HEK293 (cell line): ENCODE data around the gene RFXAP.
A peak's percentile ranks its signal among the peaks of the same experiment; 100 is the strongest.

ENCODE experiments used
- CTCF ChIA-PET: fragments of 350-600 bp; formaldehyde crosslinking; extraction: SDS; loops from one replicate; lab custom pipeline; 2021; ENCODE audit warnings: antibody characterized with exemption; lab: Yijun Ruan, JAX
- POLR2A ChIA-PET: fragments of 300-600 bp; formaldehyde crosslinking; extraction: SDS; loops from one replicate; lab custom pipeline; 2020; ENCODE audit warnings: antibody characterized with exemption, inconsistent platforms; lab: Yijun Ruan, JAX
- H3K27ac ChIP-seq: fragments of 200-500 bp; sonication (Bioruptor generic); 2 replicates; pipeline ENCODE4 v1.5.1; 2014; ENCODE audit warnings: low read depth, low read length, control low read depth, inconsistent platforms; ENCODE audit errors: extremely low read depth
- H3K36me3 ChIP-seq, 2 experiments: fragments of 200-500 bp in 1 of 2; sonication (Bioruptor generic) in 1 of 2; 1 replicate in 1 of 2; 2 replicates in 1 of 2; pipeline ENCODE4 v1.5.1; 2014 to 2017; ENCODE audit warnings: inconsistent platforms in 2 of 2, low read length in 2 of 2; ENCODE audit not compliant: control insufficient read depth in 2 of 2, insufficient read depth in 1 of 2
- H3K4me1 ChIP-seq: fragments of 200-500 bp; sonication (Bioruptor generic); 2 replicates; pipeline ENCODE4 v1.5.1; 2014; ENCODE audit warnings: mild to moderate bottlenecking, low read length, inconsistent platforms; ENCODE audit not compliant: control insufficient read depth, insufficient read depth
- H3K4me3 ChIP-seq: 2 replicates; pipeline ENCODE4 v1.5.1; 2011; ENCODE audit warnings: low read depth, mild to moderate bottlenecking, control low read depth, low read length, moderate library complexity
- H3K9me3 ChIP-seq: fragments of 200-500 bp; sonication (Bioruptor generic); 2 replicates; pipeline ENCODE4 v1.5.1; 2014; ENCODE audit warnings: low read depth, low read length, inconsistent platforms; ENCODE audit not compliant: control insufficient read depth, insufficient read depth
- ATF2 ChIP-seq: fragments of 450-650 bp; formaldehyde crosslinking; IDR thresholded peaks from 2 replicates; pipeline ENCODE4 v1.5.1; 2016; ENCODE audit warnings: missing biosample characterization, missing genetic modification characterization, low read depth
- EGR2 ChIP-seq: fragments of 450-650 bp; formaldehyde crosslinking; IDR thresholded peaks from 2 replicates; pipeline ENCODE4 v1.5.1; 2016; ENCODE audit warnings: low read depth, missing biosample characterization, missing genetic modification characterization
- ELK4 ChIP-seq: IDR thresholded peaks from 2 replicates; pipeline ENCODE4 v1.6.1; 2011; ENCODE audit warnings: mild to moderate bottlenecking, low read depth, low read length, borderline replicate concordance
- GLI4 ChIP-seq: fragments of 450-650 bp; formaldehyde crosslinking; IDR thresholded peaks from 2 replicates; pipeline ENCODE4 v1.5.1; 2016; ENCODE audit warnings: missing biosample characterization, missing genetic modification characterization
- HOXC10 ChIP-seq: sonication (generic); formaldehyde crosslinking; IDR thresholded peaks from 2 replicates; pipeline ENCODE4 v1.8.1; 2023; ENCODE audit warnings: mild to moderate bottlenecking, missing genetic modification reagents
- KLF1 ChIP-seq: fragments of 450-650 bp; formaldehyde crosslinking; IDR thresholded peaks from 2 replicates; pipeline ENCODE4 v1.5.1; 2016; ENCODE audit warnings: missing biosample characterization, missing genetic modification characterization
- KLF10 ChIP-seq: fragments of 450-650 bp; IDR thresholded peaks from 2 replicates; pipeline ENCODE4 v1.5.1; 2018; ENCODE audit warnings: missing biosample characterization, mild to moderate bottlenecking, missing genetic modification characterization
- REST ChIP-seq: fragments of 450-650 bp; formaldehyde crosslinking; IDR thresholded peaks from 2 replicates; pipeline ENCODE4 v1.5.1; 2016; ENCODE audit warnings: missing biosample characterization, missing genetic modification characterization
- SALL2 ChIP-seq: fragments of 450-650 bp; formaldehyde crosslinking; IDR thresholded peaks from 2 replicates; pipeline ENCODE4 v1.5.0; 2017; ENCODE audit warnings: missing biosample characterization, mild to moderate bottlenecking, missing genetic modification characterization, borderline replicate concordance
- SETDB1 ChIP-seq: IDR thresholded peaks from one replicate; pipeline ENCODE4 v1.6.1; 2017; ENCODE audit warnings: mild to moderate bottlenecking, low read length, moderate library complexity, mixed read lengths; ENCODE audit not compliant: insufficient read length
- ZFHX2 ChIP-seq: fragments of 450-650 bp; formaldehyde crosslinking; conservative IDR thresholded peaks from 2 replicates; pipeline ENCODE4 v1.5.1; 2016; ENCODE audit warnings: missing biosample characterization, missing genetic modification characterization
- ZNF24 ChIP-seq: fragments of 450-650 bp; formaldehyde crosslinking; IDR thresholded peaks from 2 replicates; pipeline ENCODE4 v1.5.1; 2016; ENCODE audit warnings: missing biosample characterization, missing genetic modification characterization
- ZNF354C ChIP-seq: fragments of 450-650 bp; formaldehyde crosslinking; IDR thresholded peaks from 2 replicates; pipeline ENCODE4 v1.5.1; 2016; ENCODE audit warnings: missing biosample characterization, missing genetic modification characterization, low read depth, borderline replicate concordance
- ZNF37A ChIP-seq: fragments of 450-650 bp; IDR thresholded peaks from 2 replicates; pipeline ENCODE4 v1.5.1; 2018; ENCODE audit warnings: missing biosample characterization, missing genetic modification characterization
- ZNF416 ChIP-seq: fragments of 450-650 bp; formaldehyde crosslinking; IDR thresholded peaks from 2 replicates; pipeline ENCODE4 v1.5.1; 2016; ENCODE audit warnings: missing biosample characterization, missing genetic modification characterization
- ZNF449 ChIP-seq: fragments of 450-650 bp; formaldehyde crosslinking; IDR thresholded peaks from 2 replicates; pipeline ENCODE4 v1.5.1; 2017; ENCODE audit warnings: missing biosample characterization, mild to moderate bottlenecking, missing genetic modification characterization, moderate library complexity
- ZNF510 ChIP-seq: fragments of 450-650 bp; formaldehyde crosslinking; IDR thresholded peaks from 2 replicates; pipeline ENCODE4 v1.5.1; 2018; ENCODE audit warnings: mild to moderate bottlenecking, missing genetic modification characterization, missing biosample characterization; ENCODE audit not compliant: insufficient replicate concordance
- ZNF530 ChIP-seq: fragments of 450-650 bp; formaldehyde crosslinking; IDR thresholded peaks from 2 replicates; pipeline ENCODE4 v1.5.1; 2016; ENCODE audit warnings: low read depth, missing biosample characterization, missing genetic modification characterization
- ZNF580 ChIP-seq: fragments of 450-650 bp; formaldehyde crosslinking; IDR thresholded peaks from 2 replicates; pipeline ENCODE4 v1.5.1; 2016; ENCODE audit warnings: missing biosample characterization, missing genetic modification characterization
- ZNF645 ChIP-seq: fragments of 450-650 bp; formaldehyde crosslinking; IDR thresholded peaks from 2 replicates; pipeline ENCODE4; 2016; ENCODE audit warnings: missing biosample characterization, missing genetic modification characterization
- ZNF654 ChIP-seq: fragments of 450-650 bp; formaldehyde crosslinking; IDR thresholded peaks from 2 replicates; pipeline ENCODE4 v1.5.1; 2016; ENCODE audit warnings: low read depth, missing biosample characterization, missing genetic modification characterization
- ZNF792 ChIP-seq: fragments of 450-650 bp; formaldehyde crosslinking; IDR thresholded peaks from 2 replicates; pipeline ENCODE4 v1.5.1; 2016; ENCODE audit warnings: missing biosample characterization, missing genetic modification characterization

Gene RFXAP

GRCh38 chr13:36850790-36851438, 31.9 kb downstream of the RFXAP start:
- TF ChIP-seq GLI4, result no peak
- 0 out of 2 replicates have a peak, but pooled peaks have one; percentile 30 for TF ChIP-seq ZNF654 (tag by site-specific recombination)
- TF ChIP-seq KLF10 (tag by site-specific recombination), result no peak
- TF ChIP-seq ZNF416 (tag by site-specific recombination), result no peak
- TF ChIP-seq SETDB1, result no peak
- TF ChIP-seq SALL2, result no peak
- no peak for TF ChIP-seq ZNF530 (tag by site-specific recombination)
- peak; percentile 8; the same call in 1 of the 2 replicates for TF ChIP-seq EGR2
- no peak for TF ChIP-seq ZNF449 (tag by site-specific recombination)
- no peak for TF ChIP-seq ZNF37A (tag by site-specific recombination)
- TF ChIP-seq REST (tag by site-specific recombination), result no peak
- TF ChIP-seq ZNF580 (tag by site-specific recombination), result no peak
- TF ChIP-seq ZNF645 (tag by site-specific recombination), result no peak
- TF ChIP-seq ELK4, result no peak
- Histone ChIP-seq H3K36me3 (peaks cover 0 to 28% of the 10 kb centered on the region in 2 experiments; a peak in 2 of 3 replicates), H3K27ac (no peak overlapping the region), H3K9me3 (no peaks in the 10 kb centered on the region), H3K4me1 (no peaks in the 10 kb centered on the region), H3K4me3 (no peak overlapping the region)
- POLR2A ChIA-PET, result no interaction called here
- CTCF ChIA-PET, result interaction anchor here (0.7 to 2.3 kb wide), 3 partner anchors 68 to 131 kb away, joined by 3 to 16 read pairs (median 6); no protein-coding TSS in a partner anchor

- ChIA-PET CTCF (interaction anchor here (0.7 to 6.6 kb wide), 10 partner anchors 9 to 754 kb away, joined by 3 to 66 read pairs (median 6); partner anchors contain the start of gene EXOSC8), POLR2A (no interaction called here)
- H3K36me3 ChIP-seq, result peaks cover 0 to 37% of the 10 kb centered on the region in 2 experiments; a peak in 2 of 3 replicates
- H3K4me3 ChIP-seq, result no peak overlapping the region
- H3K4me1 ChIP-seq, result no peaks in the 10 kb centered on the region
- H3K9me3 ChIP-seq, result no peaks in the 10 kb centered on the region
- no peak for TF ChIP-seq ZNF510 (tag by site-specific recombination)
- no peak for TF ChIP-seq ATF2 (tag by site-specific recombination)
- no peak for TF ChIP-seq ZNF792
- no peak for TF ChIP-seq HOXC10 (CRISPR knock-in tag)
- TF ChIP-seq KLF1 (tag by site-specific recombination), result no peak
- TF ChIP-seq ZNF354C (tag by site-specific recombination), result no peak
- TF ChIP-seq ZFHX2, result peak; percentile 85
- TF ChIP-seq ZNF24 (tag by site-specific recombination), result no peak
- TF ChIP-seq EGR2, result peak; percentile 83
- TF ChIP-seq, all 188 proteins: peak for 2
- no peak overlapping the region for H3K27ac ChIP-seq
These were observed 38.2 kb downstream of the RFXAP start for GRCh38 chr13:36857253-36857652.
